HepG2 (cell line): ENCODE results near the gene ESPNL. TPM values are rescaled to one million over a fixed set of nuclear protein-coding genes. Genes with fewer than 3 reads are reported as not detected.

Experiments
- ATAC-seq: fragments of 200-7000 bp; cut with Tn5 transposase; 3 replicates; pipeline ENCODE4 v1.9.1; 2020; ENCODE audit warnings: mild to moderate bottlenecking, moderate library complexity
- BruUV-seq: library from RNA; stranded (reverse); fragments of 400-500 nt; replicated peaks from 2 replicates; lab custom pipeline; 2021; lab: Mats Ljungman, UMichigan
- CTCF ChIA-PET: fragments of 300-600 bp; formaldehyde crosslinking; extraction: SDS; loops from one replicate; lab custom pipeline; 2021; ENCODE audit warnings: low total read pairs, inconsistent platforms, low intra/inter-chr PET ratio; lab: Yijun Ruan, JAX
- POLR2A ChIA-PET: fragments of 350-600 bp; sonication (Branson Sonifier 250); formaldehyde crosslinking; loops from one replicate; lab custom pipeline; 2020; ENCODE audit warnings: antibody characterized with exemption, inconsistent platforms; lab: Yijun Ruan, JAX
- DNase-seq: peaks from one replicate; pipeline ENCODE4 v3.0.0-alpha.2; 2015; ENCODE audit warnings: low spot score
- FAIRE-seq: peaks from 3 replicates; lab custom pipeline; 2011; peaks lifted over from hg19 to GRCh38; lab: Jason Lieb, UNC
- H2AFZ ChIP-seq: one replicate; pipeline ENCODE4 v1.6.1; 2011; ENCODE audit warnings: low read length, inconsistent platforms
- H3K27ac ChIP-seq: fragments of 300-600 bp; 3 replicates; pipeline ENCODE4 v1.8.0; 2011; ENCODE audit warnings: mixed run types, mild to moderate bottlenecking, mixed read lengths, low read length, inconsistent platforms; ENCODE audit not compliant: insufficient read depth; ENCODE audit errors: extremely low read length
- H3K27me3 ChIP-seq, 2 experiments: fragments of 200-600 bp in 1 of 2; 2 replicates in 1 of 2; 3 replicates in 1 of 2; pipeline versions ENCODE4 v1.6.0 to v1.8.0; 2011; ENCODE audit warnings: low read length in 2 of 2, mild to moderate bottlenecking in 2 of 2, moderate library complexity in 2 of 2, inconsistent platforms in 1 of 2; ENCODE audit not compliant: insufficient read depth in 2 of 2, control insufficient read depth in 1 of 2
- H3K36me3 ChIP-seq, 2 experiments: fragments of 200-600 bp in 1 of 2; replicated peaks in 1 of 2; 2 replicates in 1 of 2; 3 replicates in 1 of 2; pipeline versions ENCODE4 v1.5.1 to v1.8.0; 2011; ENCODE audit warnings: low read length in 2 of 2, inconsistent platforms in 1 of 2; ENCODE audit not compliant: insufficient read depth in 2 of 2, control insufficient read depth in 1 of 2
- H3K4me1 ChIP-seq: 2 replicates; pipeline ENCODE4 v1.5.1; 2012; ENCODE audit warnings: low read length, inconsistent platforms; ENCODE audit not compliant: insufficient read depth
- H3K4me2 ChIP-seq: 2 replicates; pipeline ENCODE4 v1.6.0; 2011; ENCODE audit warnings: low read depth, low read length, inconsistent platforms
- H3K4me3 ChIP-seq, 3 experiments: fragments of 200-600 bp in 1 of 3; sonication (generic), shearing (Covaris generic) in 1 of 3; replicated peaks in 1 of 3; 2 replicates each; pipeline ENCODE4 v1.5.1; 2011 to 2016; ENCODE audit warnings: low read length in 3 of 3, inconsistent platforms in 2 of 3, low read depth in 2 of 3, mild to moderate bottlenecking in 2 of 3, control low read depth in 1 of 3, mixed read lengths in 1 of 3; ENCODE audit not compliant: insufficient read depth in 1 of 3
- H3K79me2 ChIP-seq: one replicate; pipeline ENCODE4 v1.6.1; 2011; ENCODE audit warnings: low read length, inconsistent platforms; ENCODE audit not compliant: insufficient read depth
- H3K9ac ChIP-seq: 2 replicates; pipeline ENCODE4 v1.6.0; 2011; ENCODE audit warnings: mild to moderate bottlenecking, low read depth, low read length, inconsistent platforms; ENCODE audit not compliant: insufficient read depth
- H3K9me3 ChIP-seq: 2 replicates; pipeline ENCODE4 v1.5.1; 2012; ENCODE audit warnings: mild to moderate bottlenecking, low read length
- H4K20me1 ChIP-seq: 2 replicates; pipeline ENCODE4 v1.6.0; 2011; ENCODE audit warnings: inconsistent platforms, mild to moderate bottlenecking, low read length, moderate library complexity; ENCODE audit not compliant: insufficient read depth
- CC2D1A ChIP-seq: sonication (generic); formaldehyde crosslinking; IDR thresholded peaks from 2 replicates; pipeline ENCODE4 v1.8.1; 2023; ENCODE audit warnings: mild to moderate bottlenecking, missing genetic modification reagents
- ELF3 ChIP-seq: IDR thresholded peaks from 2 replicates; pipeline ENCODE4 v1.6.1; 2016; ENCODE audit warnings: missing genetic modification reagents, missing compliant biosample characterization
- ESRRA ChIP-seq: sonication (generic); formaldehyde crosslinking; IDR thresholded peaks from 2 replicates; pipeline ENCODE4 v1.5.1; 2020; ENCODE audit warnings: mild to moderate bottlenecking, low read depth, missing genetic modification reagents
- FLYWCH1 ChIP-seq: sonication (generic); formaldehyde crosslinking; IDR thresholded peaks from 2 replicates; pipeline ENCODE4 v1.8.1; 2023; ENCODE audit warnings: mild to moderate bottlenecking, missing genetic modification reagents
- HDAC2 ChIP-seq: sonication (generic); formaldehyde crosslinking; IDR thresholded peaks from 2 replicates; pipeline ENCODE4 v1.4.0; 2020; ENCODE audit warnings: missing genetic modification reagents
- HNRNPL ChIP-seq: fragments of 200-400 bp; formaldehyde crosslinking; IDR thresholded peaks from 2 replicates; pipeline ENCODE4 v1.6.1; 2017; ENCODE audit warnings: mild to moderate bottlenecking, low read depth, low read length
- MBD4 ChIP-seq: IDR thresholded peaks from 2 replicates; pipeline ENCODE4 v1.6.1; 2012; ENCODE audit warnings: low read length, inconsistent platforms, borderline replicate concordance
- NRL ChIP-seq: sonication (generic); formaldehyde crosslinking; IDR thresholded peaks from 2 replicates; pipeline ENCODE4 v1.5.0; 2020; ENCODE audit warnings: missing genetic modification reagents, mild to moderate bottlenecking, moderate library complexity, borderline replicate concordance
- RAD51 ChIP-seq: fragments of 450-650 bp; IDR thresholded peaks from 2 replicates; pipeline ENCODE4 v1.6.1; 2016; ENCODE audit warnings: borderline replicate concordance
- RFX1 ChIP-seq: fragments of 450-650 bp; IDR thresholded peaks from 2 replicates; pipeline ENCODE4 v1.6.1; 2017
- RFX3 ChIP-seq: IDR thresholded peaks from 2 replicates; pipeline ENCODE4 v1.6.1; 2016; ENCODE audit warnings: missing biosample characterization, missing genetic modification reagents
- RORA ChIP-seq: sonication (generic); formaldehyde crosslinking; IDR thresholded peaks from 2 replicates; pipeline ENCODE4 v1.5.0; 2020; ENCODE audit warnings: mild to moderate bottlenecking, missing genetic modification reagents, moderate library complexity
- SP1 ChIP-seq, 2 experiments: fragments of 450-650 bp in 1 of 2; sonication (generic) in 1 of 2; formaldehyde crosslinking in 1 of 2; IDR thresholded peaks; 2 replicates each; pipeline versions ENCODE4 v1.4.0 to v1.6.1; 2016 to 2020; ENCODE audit warnings: missing genetic modification reagents in 1 of 2
- ZNF326 ChIP-seq: sonication (generic); formaldehyde crosslinking; IDR thresholded peaks from 2 replicates; pipeline ENCODE4 v1.4.0; 2020; ENCODE audit warnings: missing genetic modification reagents, borderline replicate concordance
- ZNF83 ChIP-seq: sonication (generic); formaldehyde crosslinking; IDR thresholded peaks from 2 replicates; pipeline ENCODE4 v1.4.0; 2020; ENCODE audit warnings: missing genetic modification reagents, mild to moderate bottlenecking, borderline replicate concordance
- ZSCAN21 ChIP-seq: sonication (generic); formaldehyde crosslinking; IDR thresholded peaks from 2 replicates; pipeline ENCODE4 v1.8.0; 2022; ENCODE audit warnings: mild to moderate bottlenecking, missing genetic modification reagents, moderate library complexity, borderline replicate concordance
- WGBS: methylation state at CpG from one replicate; pipeline ENCODE4 v1.1.6; 2017; ENCODE audit warnings: low lambda C conversion rate; 5-methylcytosine and 5-hydroxymethylcytosine counted together
- in situ Hi-C: cut with HindIII; loops from 2 replicates; pipeline ENCODE4 v1.10.0; 2017; ENCODE audit warnings: low pct_unique_long_range_greater_than_20kb; ENCODE audit not compliant: extremely low pct_ligation_motif_present
- intact Hi-C: fragments of 100-400 bp; cut with micrococcal nuclease; formaldehyde crosslinking; loops from one replicate; pipeline ENCODE4 v1.10.0; 2022; ENCODE audit not compliant: unreplicated experiment
- polyA plus RNA-seq, 8 experiments: library from polyadenylated mRNA; depleted of rRNA in 3 of 8; stranded (reverse) in 7 of 8; unstranded in 1 of 8; fragments of >200 nt; fragmentation: Illumina TruSeq in 4 of 8; extraction: Trizol in 4 of 8; gene quantifications; 2 replicates each; pipeline versions ENCODE4 v1.2.1 to v1.2.3, GENCODE V29; 2011 to 2016; ENCODE audit warnings: low read depth in 4 of 8, missing spikeins in 1 of 8, mixed read lengths in 1 of 8; ENCODE audit not compliant: insufficient read depth in 1 of 8
- total RNA-seq, 5 experiments: library from RNA; depleted of rRNA; stranded (reverse); fragments of >200 nt; fragmentation: Illumina TruSeq; extraction: Trizol; gene quantifications; 2 replicates each; pipeline ENCODE4 v1.2.3, GENCODE V29; 2016; ENCODE audit warnings: low read depth in 1 of 5
- TF ChIP-seq, protein P1 (sequence below): sonication (generic); formaldehyde crosslinking; IDR thresholded peaks from 2 replicates; pipeline ENCODE4 v1.5.0; 2020; ENCODE audit warnings: mild to moderate bottlenecking, missing genetic modification reagents, moderate library complexity
- TF ChIP-seq, protein P2 (sequence below): sonication (generic); formaldehyde crosslinking; IDR thresholded peaks from 2 replicates; pipeline ENCODE4 v1.8.1; 2023; ENCODE audit warnings: mild to moderate bottlenecking, moderate library complexity, missing genetic modification reagents
- TF ChIP-seq, protein P3 (sequence below): IDR thresholded peaks from 2 replicates; pipeline ENCODE4 v1.6.1; 2016; ENCODE audit warnings: control low read depth
- TF ChIP-seq, protein P4 (sequence below): sonication (generic); formaldehyde crosslinking; IDR thresholded peaks from 2 replicates; pipeline ENCODE4 v1.4.0; 2020; ENCODE audit warnings: mild to moderate bottlenecking, missing genetic modification reagents

The ESPNL gene
- total and polyA plus RNA-seq, 2 of the 13 experiments (the other 11 are each of a cell fraction or from before 2014, with no cell fraction given) = 0.45 to 0.80 TPM

DNA sequence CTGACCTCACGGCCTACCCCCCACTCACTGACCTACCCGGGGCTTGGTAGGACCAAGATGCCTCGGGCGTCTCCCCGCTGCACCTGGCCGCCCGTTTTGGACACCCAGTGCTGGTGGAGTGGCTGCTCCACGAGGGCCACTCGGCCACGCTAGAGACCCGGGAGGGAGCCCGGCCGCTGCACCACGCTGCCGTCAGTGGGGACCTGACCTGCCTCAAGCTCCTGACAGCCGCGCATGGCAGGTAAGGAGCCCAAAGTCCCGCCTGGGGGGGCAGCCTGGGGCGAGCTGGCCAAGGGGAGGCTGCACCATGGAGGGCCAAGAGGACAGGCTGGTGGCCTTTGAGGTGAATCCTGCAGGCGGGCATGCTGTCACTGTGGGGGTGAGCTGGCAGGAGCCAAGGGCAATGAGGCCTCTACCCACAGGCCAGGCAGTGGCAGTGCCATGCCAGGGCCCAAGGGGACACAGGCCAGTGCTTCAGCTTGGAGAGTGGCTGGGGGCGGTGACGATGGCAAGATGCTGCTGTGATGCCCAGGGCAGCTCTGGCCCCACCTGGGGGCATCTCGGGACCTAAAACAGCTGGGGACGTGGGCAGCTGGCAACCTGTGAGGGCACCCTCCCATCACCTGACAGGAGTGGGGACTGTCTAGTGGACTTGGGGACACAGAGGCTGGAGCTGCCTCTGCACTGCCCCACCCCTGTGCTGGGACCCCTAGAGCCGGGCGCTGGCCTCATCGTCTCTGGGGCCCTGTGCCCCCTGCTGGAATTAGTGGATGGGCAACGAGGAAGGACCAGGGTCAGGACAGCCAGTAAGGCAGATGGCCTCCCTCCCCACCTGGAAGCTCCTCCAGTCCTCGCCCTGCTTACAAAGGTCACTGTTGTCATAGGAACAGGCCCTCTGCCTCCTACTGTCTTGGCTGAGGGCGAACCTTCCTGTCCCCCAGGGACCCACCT lies 2.0 kb downstream of the ESPNL start:
- Histone ChIP-seq H3K9me3 (no peaks in the 10 kb centered on the region), H3K9ac (no peak overlapping the region), H4K20me1 (no peaks in the 10 kb centered on the region), H3K27ac (no peak overlapping the region), H3K4me3 (no peak overlapping the region), H3K36me3 (no peaks in the 10 kb centered on the region), H3K4me2 (no peak overlapping the region), H3K27me3 (peaks cover 6 to 46% of the 10 kb centered on the region in 2 experiments), H2AFZ (no peak overlapping the region), H3K79me2 (no peaks in the 10 kb centered on the region), H3K4me1 (peaks cover 33% of the 10 kb centered on the region)
- in situ Hi-C loops (no loop called here), intact Hi-C loops (no loop called here)
- ChIA-PET POLR2A (interaction anchor here (1.3 kb wide), 1 partner anchor 41 kb away, joined by 4 read pairs; the partner anchor contains the start of gene SCLY), CTCF (no interaction called here)
- 39% methylated on average over 21 of the region's 30 CpGs for WGBS
- FAIRE-seq (no peak), DNase-seq (no peak), ATAC-seq (peak; percentile 1; the same call in 2 of the 3 replicates)
- BruUV-seq = no TSS peak
- TF ChIP-seq CC2D1A (CRISPR knock-in tag) = no peak
- no peak for TF ChIP-seq ZNF326
- no peak for TF ChIP-seq ELF3 (CRISPR knock-in tag)
- no peak for TF ChIP-seq RORA
- no peak for TF ChIP-seq MBD4
- no peak for TF ChIP-seq NRL (CRISPR knock-in tag)
- TF ChIP-seq, protein P1, sequence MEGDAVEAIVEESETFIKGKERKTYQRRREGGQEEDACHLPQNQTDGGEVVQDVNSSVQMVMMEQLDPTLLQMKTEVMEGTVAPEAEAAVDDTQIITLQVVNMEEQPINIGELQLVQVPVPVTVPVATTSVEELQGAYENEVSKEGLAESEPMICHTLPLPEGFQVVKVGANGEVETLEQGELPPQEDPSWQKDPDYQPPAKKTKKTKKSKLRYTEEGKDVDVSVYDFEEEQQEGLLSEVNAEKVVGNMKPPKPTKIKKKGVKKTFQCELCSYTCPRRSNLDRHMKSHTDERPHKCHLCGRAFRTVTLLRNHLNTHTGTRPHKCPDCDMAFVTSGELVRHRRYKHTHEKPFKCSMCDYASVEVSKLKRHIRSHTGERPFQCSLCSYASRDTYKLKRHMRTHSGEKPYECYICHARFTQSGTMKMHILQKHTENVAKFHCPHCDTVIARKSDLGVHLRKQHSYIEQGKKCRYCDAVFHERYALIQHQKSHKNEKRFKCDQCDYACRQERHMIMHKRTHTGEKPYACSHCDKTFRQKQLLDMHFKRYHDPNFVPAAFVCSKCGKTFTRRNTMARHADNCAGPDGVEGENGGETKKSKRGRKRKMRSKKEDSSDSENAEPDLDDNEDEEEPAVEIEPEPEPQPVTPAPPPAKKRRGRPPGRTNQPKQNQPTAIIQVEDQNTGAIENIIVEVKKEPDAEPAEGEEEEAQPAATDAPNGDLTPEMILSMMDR (CRISPR knock-in tag) = peak; percentile 38
- TF ChIP-seq SP1 (IDR thresholded peaks at IDR 0.05) = no peak
- no peak for TF ChIP-seq SP1 (CRISPR knock-in tag; IDR thresholded peaks at IDR 0.05)
- TF ChIP-seq, protein P2, sequence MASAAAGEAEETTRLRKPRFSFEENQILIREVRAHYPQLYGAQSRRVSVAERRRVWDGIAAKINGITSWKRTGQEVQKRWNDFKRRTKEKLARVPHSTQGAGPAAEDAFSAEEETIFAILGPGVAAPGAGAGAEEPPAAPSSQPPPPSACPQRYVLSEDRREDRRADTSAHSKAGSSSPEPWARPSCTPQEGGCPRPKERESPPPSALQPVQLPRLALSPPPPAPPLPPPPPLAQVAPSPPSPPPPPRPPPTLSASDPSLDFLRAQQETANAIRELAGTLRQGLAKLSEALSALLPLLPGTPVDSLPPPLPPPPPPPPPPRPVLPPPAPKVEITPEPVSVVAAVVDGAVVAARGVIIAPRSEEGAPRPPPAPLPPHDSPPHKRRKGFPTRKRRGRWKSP (CRISPR knock-in tag) = no peak
- no peak for TF ChIP-seq ZNF83 (CRISPR knock-in tag)
- TF ChIP-seq, protein P3, sequence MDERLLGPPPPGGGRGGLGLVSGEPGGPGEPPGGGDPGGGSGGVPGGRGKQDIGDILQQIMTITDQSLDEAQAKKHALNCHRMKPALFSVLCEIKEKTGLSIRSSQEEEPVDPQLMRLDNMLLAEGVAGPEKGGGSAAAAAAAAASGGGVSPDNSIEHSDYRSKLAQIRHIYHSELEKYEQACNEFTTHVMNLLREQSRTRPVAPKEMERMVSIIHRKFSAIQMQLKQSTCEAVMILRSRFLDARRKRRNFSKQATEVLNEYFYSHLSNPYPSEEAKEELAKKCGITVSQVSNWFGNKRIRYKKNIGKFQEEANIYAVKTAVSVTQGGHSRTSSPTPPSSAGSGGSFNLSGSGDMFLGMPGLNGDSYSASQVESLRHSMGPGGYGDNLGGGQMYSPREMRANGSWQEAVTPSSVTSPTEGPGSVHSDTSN (CRISPR knock-in tag) = no peak
- peak; percentile 50 for TF ChIP-seq RFX1
- TF ChIP-seq, protein P4, sequence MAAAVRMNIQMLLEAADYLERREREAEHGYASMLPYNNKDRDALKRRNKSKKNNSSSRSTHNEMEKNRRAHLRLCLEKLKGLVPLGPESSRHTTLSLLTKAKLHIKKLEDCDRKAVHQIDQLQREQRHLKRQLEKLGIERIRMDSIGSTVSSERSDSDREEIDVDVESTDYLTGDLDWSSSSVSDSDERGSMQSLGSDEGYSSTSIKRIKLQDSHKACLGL (CRISPR knock-in tag) = 0 out of 2 replicates have a peak, but pooled peaks have one; percentile 22
- no peak for TF ChIP-seq RAD51
- no peak for TF ChIP-seq HDAC2
- no peak for TF ChIP-seq FLYWCH1 (CRISPR knock-in tag)
- TF ChIP-seq ZSCAN21 (CRISPR knock-in tag) = 0 out of 2 replicates have a peak, but pooled peaks have one; percentile 30
- TF ChIP-seq HNRNPL = peak; percentile 73
- no peak for TF ChIP-seq ESRRA (CRISPR knock-in tag)
- TF ChIP-seq RFX3 (CRISPR knock-in tag) = peak; percentile 60; the same call in 1 of the 2 replicates
